ENCODE measurements around the gene ADAR. TPM values are rescaled to one million over a fixed set of nuclear protein-coding genes. Genes with fewer than 3 reads are reported as not detected.

Gene ADAR
- total RNA-seq, 2 donors from 2014 or later, result 54.0 to 103 TPM

DNA sequence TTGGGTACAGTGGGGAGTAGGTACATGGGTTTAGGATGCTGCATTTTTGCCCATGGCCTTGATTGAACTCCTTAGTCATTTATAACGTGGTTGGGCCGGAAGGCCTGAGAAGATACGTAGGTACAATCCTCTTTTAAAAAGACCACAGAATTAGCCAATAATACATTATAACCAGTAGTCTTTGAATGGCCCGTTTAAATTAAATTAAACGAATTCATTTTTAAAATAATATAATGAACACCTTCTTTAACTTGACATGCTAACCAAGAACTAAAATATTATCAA lies 20.1 kb upstream of the ADAR start:
- 0 to 5% methylated on average over 5 of the region's 5 CpGs for WGBS, 2 donors

DNA sequence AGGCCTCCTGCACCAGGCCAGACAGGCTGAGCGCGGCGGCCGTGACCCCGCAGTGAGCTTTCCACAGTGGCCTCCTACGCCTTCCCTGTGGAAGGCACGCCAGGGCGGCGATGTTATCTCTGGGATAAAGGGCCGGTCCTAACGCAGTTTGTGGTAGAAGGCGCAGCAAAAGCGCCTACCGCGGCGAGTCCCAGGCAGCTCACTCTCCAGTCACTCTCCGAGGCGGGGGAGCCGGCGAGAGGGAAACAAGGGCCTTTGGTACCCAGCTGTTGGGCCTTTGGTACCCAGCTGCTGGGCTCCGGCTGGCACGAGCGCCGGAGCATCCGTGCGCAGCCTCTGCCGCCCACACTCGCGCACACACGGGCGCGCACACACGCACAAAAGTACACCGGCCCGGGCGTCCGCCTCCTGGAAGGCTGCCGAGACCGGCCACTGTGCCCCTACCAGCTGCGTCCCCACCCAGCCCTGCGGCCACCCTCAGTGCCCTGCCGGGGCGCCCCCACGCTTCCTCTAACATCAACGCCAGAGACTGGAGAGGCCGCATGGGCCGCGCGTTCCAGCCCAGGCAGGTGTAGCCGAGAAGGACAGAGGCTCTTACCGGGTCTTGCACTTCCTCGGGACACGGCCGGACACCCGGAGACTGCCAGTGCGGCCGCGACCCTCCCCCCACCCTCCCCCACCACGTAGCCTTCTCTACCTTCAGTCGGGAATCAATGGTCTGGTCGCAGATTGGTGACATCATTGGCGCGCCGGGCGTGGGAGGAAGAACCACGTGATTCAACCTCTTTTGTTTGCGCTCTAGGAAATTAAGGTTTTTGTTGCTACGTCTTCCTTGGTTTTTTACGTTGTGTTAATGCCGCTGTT lies 19.5 kb upstream of the ADAR start:
- TF ChIP-seq, protein P1, sequence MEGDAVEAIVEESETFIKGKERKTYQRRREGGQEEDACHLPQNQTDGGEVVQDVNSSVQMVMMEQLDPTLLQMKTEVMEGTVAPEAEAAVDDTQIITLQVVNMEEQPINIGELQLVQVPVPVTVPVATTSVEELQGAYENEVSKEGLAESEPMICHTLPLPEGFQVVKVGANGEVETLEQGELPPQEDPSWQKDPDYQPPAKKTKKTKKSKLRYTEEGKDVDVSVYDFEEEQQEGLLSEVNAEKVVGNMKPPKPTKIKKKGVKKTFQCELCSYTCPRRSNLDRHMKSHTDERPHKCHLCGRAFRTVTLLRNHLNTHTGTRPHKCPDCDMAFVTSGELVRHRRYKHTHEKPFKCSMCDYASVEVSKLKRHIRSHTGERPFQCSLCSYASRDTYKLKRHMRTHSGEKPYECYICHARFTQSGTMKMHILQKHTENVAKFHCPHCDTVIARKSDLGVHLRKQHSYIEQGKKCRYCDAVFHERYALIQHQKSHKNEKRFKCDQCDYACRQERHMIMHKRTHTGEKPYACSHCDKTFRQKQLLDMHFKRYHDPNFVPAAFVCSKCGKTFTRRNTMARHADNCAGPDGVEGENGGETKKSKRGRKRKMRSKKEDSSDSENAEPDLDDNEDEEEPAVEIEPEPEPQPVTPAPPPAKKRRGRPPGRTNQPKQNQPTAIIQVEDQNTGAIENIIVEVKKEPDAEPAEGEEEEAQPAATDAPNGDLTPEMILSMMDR (IDR thresholded peaks at IDR 0.05), result no peak
- TF ChIP-seq POLR2A (IDR thresholded peaks at IDR 0.05), result peak in 2 of 3 donors; percentile 52 to 58
- Histone ChIP-seq H3K27me3 (no peaks in the 10 kb centered on the region), H3K9me3 (no peaks in the 10 kb centered on the region), H3K36me3 (replicated peaks in 1 of 2; ENCODE audit: insufficient read depth in 1 of 2, low read depth in 2 of 2) (no peaks in the 10 kb centered on the region), H3K27ac (peak overlapping the region; percentile 78 to 95 (median 84)), H3K4me1 (peaks cover 13% of the 10 kb centered on the region), H3K4me3 (peak overlapping the region; percentile 63 to 99)
- ATAC-seq (peak; percentile 91), DNase-seq (peak; percentile 89 to 94 (median 92))
- WGBS, 2 donors, result 0 to 1% methylated on average over 20 to 62 of the region's 70 CpGs
- intact Hi-C loops (cut with DNase I), result no loop called here

More for the DNA sequence above, 20.1 kb upstream of the ADAR start:
- peak overlapping the region; percentile 63 to 99 for H3K4me3 ChIP-seq
- H3K27ac ChIP-seq, result peak overlapping the region; percentile 78 to 95 (median 84)
- no peaks in the 10 kb centered on the region for H3K27me3 ChIP-seq
- DNase-seq (no peak), ATAC-seq (peak; percentile 52)
- no peaks in the 10 kb centered on the region for H3K36me3 ChIP-seq (replicated peaks in 1 of 2; ENCODE audit: insufficient read depth in 1 of 2, low read depth in 2 of 2)
- H3K9me3 ChIP-seq, result no peaks in the 10 kb centered on the region
- H3K4me1 ChIP-seq, result peaks cover 13% of the 10 kb centered on the region
- TF ChIP-seq, protein P1 (IDR thresholded peaks at IDR 0.05), result no peak
- TF ChIP-seq POLR2A (IDR thresholded peaks at IDR 0.05), result no peak
- intact Hi-C loops (cut with DNase I), result no loop called here

DNA sequence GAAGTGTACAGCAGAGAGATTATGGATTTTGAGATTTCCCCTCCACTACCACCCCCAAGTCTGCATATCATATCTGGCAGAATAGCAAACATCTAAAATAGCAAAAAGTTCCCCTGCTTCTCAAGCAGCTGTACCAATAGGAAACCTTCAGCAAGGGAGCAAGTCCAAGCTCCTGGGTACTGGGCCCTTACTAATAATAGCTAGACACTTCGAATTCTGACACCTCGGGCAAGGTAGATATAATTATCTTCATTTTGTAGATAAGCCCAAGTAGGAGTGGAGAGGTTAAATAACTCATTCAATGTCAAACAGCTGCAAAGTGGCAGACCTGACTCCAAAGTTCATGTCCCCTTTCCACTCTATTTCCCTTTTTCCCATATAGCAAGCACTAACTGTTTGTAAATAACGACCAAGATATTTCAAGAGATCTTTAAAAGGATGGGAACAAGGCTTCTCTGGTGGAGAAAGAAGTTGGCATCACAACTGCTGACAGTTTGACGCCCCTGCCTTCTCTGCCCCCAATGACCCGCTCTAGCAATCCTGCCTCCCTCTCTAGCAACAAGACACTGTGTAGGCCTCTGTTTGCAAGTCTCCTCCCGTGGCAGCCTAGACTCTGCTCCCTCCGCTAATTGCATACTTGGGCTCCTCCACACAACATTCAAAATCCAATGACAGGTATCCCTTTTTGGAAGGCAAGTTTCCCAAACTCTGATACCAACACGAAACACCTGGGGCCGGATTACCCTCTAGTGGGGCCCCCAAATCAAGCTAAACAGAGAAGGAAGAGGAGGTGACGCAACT lies 18.7 kb upstream of the ADAR start:
- intact Hi-C loops (cut with DNase I), result no loop called here

DNA sequence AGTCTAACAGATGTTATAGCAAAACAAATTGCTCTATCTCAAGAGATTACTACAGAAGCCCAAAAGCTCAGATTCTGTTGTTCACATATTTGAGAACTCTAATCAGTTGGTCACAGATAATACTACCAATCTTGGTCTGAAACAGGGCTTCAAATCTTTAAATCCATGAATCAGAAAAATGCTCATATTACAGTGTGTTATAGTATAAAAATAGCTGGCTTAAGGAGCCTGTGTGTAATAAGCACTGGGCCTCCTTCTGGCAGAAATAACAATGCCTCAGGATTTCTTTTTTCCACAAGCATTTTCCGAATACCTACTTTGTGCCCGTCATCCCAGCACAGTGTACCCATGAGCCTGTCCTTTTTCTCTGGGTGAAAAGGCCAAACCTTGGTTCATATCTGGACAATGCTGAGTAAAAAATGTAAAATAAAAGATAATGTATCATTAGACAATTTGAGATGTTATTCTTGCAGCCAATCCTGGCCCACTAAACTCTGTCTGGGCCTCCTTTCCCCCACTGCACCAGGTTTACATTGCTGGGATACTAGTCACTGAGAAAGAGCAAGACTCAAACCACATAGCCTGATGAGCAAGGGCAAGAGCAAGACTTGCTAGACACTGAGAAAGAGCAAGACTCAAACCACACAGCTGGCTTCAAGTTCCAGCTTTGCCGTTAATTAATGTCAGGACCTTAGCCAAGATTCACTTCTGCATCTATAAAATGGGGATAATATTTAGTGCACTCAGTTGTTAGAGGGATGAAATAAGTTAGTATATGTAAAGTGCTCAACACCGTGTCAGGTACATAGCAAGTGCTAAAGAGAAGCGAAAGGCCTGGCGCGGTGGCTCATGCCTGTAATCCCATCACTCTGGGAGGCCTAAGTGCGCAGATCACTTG lies 17.0 kb upstream of the ADAR start:
- H3K36me3 ChIP-seq (replicated peaks in 1 of 2; ENCODE audit: insufficient read depth in 1 of 2, low read depth in 2 of 2), result no peaks in the 10 kb centered on the region
- TF ChIP-seq, protein P1 (IDR thresholded peaks at IDR 0.05), result no peak
- TF ChIP-seq POLR2A (IDR thresholded peaks at IDR 0.05), result no peak
- H3K9me3 ChIP-seq, result no peaks in the 10 kb centered on the region
- H3K27ac ChIP-seq, result no peak overlapping the region
- 86 to 93% methylated on average over 8 of the region's 8 CpGs for WGBS, 2 donors
- H3K4me3 ChIP-seq, result no peak overlapping the region
- peaks cover 13% of the 10 kb centered on the region for H3K4me1 ChIP-seq
- no peak for ATAC-seq
- intact Hi-C loops (cut with DNase I), result no loop called here
- H3K27me3 ChIP-seq, result no peaks in the 10 kb centered on the region
- DNase-seq, result no peak

More for the DNA sequence above, 18.7 kb upstream of the ADAR start:
- no peaks in the 10 kb centered on the region for H3K9me3 ChIP-seq
- no peak for DNase-seq
- no peaks in the 10 kb centered on the region for H3K36me3 ChIP-seq (replicated peaks in 1 of 2; ENCODE audit: insufficient read depth in 1 of 2, low read depth in 2 of 2)
- peak; percentile 21 for ATAC-seq
- H3K4me1 ChIP-seq, result peaks cover 13% of the 10 kb centered on the region
- H3K4me3 ChIP-seq, result peak overlapping the region; percentile 63 to 99
- WGBS, 2 donors, result 5 to 17% methylated on average over 7 to 10 of the region's 10 CpGs
- H3K27ac ChIP-seq, result peak overlapping the region; percentile 78 to 95 (median 84)
- TF ChIP-seq, protein P1 (IDR thresholded peaks at IDR 0.05), result no peak
- TF ChIP-seq POLR2A (IDR thresholded peaks at IDR 0.05), result no peak
- H3K27me3 ChIP-seq, result no peaks in the 10 kb centered on the region
